HepG2 (cell line): ENCODE results near the gene CNNM1. TPM values are rescaled to one million over a fixed set of nuclear protein-coding genes. Genes with fewer than 3 reads are reported as not detected.
A peak's percentile ranks its signal among the peaks of the same experiment; 100 is the strongest.

Experiments
- ATAC-seq: fragments of 200-7000 bp; cut with Tn5 transposase; 3 replicates; pipeline ENCODE4 v1.9.1; 2020; ENCODE audit warnings: mild to moderate bottlenecking, moderate library complexity
- BruUV-seq: library from RNA; stranded (reverse); fragments of 400-500 nt; replicated peaks from 2 replicates; lab custom pipeline; 2021; lab: Mats Ljungman, UMichigan
- CTCF ChIA-PET: fragments of 300-600 bp; formaldehyde crosslinking; extraction: SDS; loops from one replicate; lab custom pipeline; 2021; ENCODE audit warnings: low total read pairs, inconsistent platforms, low intra/inter-chr PET ratio; lab: Yijun Ruan, JAX
- POLR2A ChIA-PET: fragments of 350-600 bp; sonication (Branson Sonifier 250); formaldehyde crosslinking; loops from one replicate; lab custom pipeline; 2020; ENCODE audit warnings: antibody characterized with exemption, inconsistent platforms; lab: Yijun Ruan, JAX
- DNase-seq: peaks from one replicate; pipeline ENCODE4 v3.0.0-alpha.2; 2015; ENCODE audit warnings: low spot score
- FAIRE-seq: peaks from 3 replicates; lab custom pipeline; 2011; peaks lifted over from hg19 to GRCh38; lab: Jason Lieb, UNC
- H2AFZ ChIP-seq: one replicate; pipeline ENCODE4 v1.6.1; 2011; ENCODE audit warnings: low read length, inconsistent platforms
- H3K27ac ChIP-seq: fragments of 300-600 bp; 3 replicates; pipeline ENCODE4 v1.8.0; 2011; ENCODE audit warnings: mixed run types, mild to moderate bottlenecking, mixed read lengths, low read length, inconsistent platforms; ENCODE audit not compliant: insufficient read depth; ENCODE audit errors: extremely low read length
- H3K27me3 ChIP-seq, 2 experiments: fragments of 200-600 bp in 1 of 2; 2 replicates in 1 of 2; 3 replicates in 1 of 2; pipeline versions ENCODE4 v1.6.0 to v1.8.0; 2011; ENCODE audit warnings: low read length in 2 of 2, mild to moderate bottlenecking in 2 of 2, moderate library complexity in 2 of 2, inconsistent platforms in 1 of 2; ENCODE audit not compliant: insufficient read depth in 2 of 2, control insufficient read depth in 1 of 2
- H3K36me3 ChIP-seq, 2 experiments: fragments of 200-600 bp in 1 of 2; replicated peaks in 1 of 2; 2 replicates in 1 of 2; 3 replicates in 1 of 2; pipeline versions ENCODE4 v1.5.1 to v1.8.0; 2011; ENCODE audit warnings: low read length in 2 of 2, inconsistent platforms in 1 of 2; ENCODE audit not compliant: insufficient read depth in 2 of 2, control insufficient read depth in 1 of 2
- H3K4me1 ChIP-seq: 2 replicates; pipeline ENCODE4 v1.5.1; 2012; ENCODE audit warnings: low read length, inconsistent platforms; ENCODE audit not compliant: insufficient read depth
- H3K4me2 ChIP-seq: 2 replicates; pipeline ENCODE4 v1.6.0; 2011; ENCODE audit warnings: low read depth, low read length, inconsistent platforms
- H3K4me3 ChIP-seq, 3 experiments: fragments of 200-600 bp in 1 of 3; sonication (generic), shearing (Covaris generic) in 1 of 3; replicated peaks in 1 of 3; 2 replicates each; pipeline ENCODE4 v1.5.1; 2011 to 2016; ENCODE audit warnings: low read length in 3 of 3, inconsistent platforms in 2 of 3, low read depth in 2 of 3, mild to moderate bottlenecking in 2 of 3, control low read depth in 1 of 3, mixed read lengths in 1 of 3; ENCODE audit not compliant: insufficient read depth in 1 of 3
- H3K79me2 ChIP-seq: one replicate; pipeline ENCODE4 v1.6.1; 2011; ENCODE audit warnings: low read length, inconsistent platforms; ENCODE audit not compliant: insufficient read depth
- H3K9ac ChIP-seq: 2 replicates; pipeline ENCODE4 v1.6.0; 2011; ENCODE audit warnings: mild to moderate bottlenecking, low read depth, low read length, inconsistent platforms; ENCODE audit not compliant: insufficient read depth
- H3K9me3 ChIP-seq: 2 replicates; pipeline ENCODE4 v1.5.1; 2012; ENCODE audit warnings: mild to moderate bottlenecking, low read length
- H4K20me1 ChIP-seq: 2 replicates; pipeline ENCODE4 v1.6.0; 2011; ENCODE audit warnings: inconsistent platforms, mild to moderate bottlenecking, low read length, moderate library complexity; ENCODE audit not compliant: insufficient read depth
- HINFP ChIP-seq: sonication (generic); formaldehyde crosslinking; IDR thresholded peaks from 2 replicates; pipeline ENCODE4 v1.4.0; 2020; ENCODE audit warnings: low read depth, mild to moderate bottlenecking, missing genetic modification reagents
- JUND ChIP-seq: sonication (generic); formaldehyde crosslinking; IDR thresholded peaks from 2 replicates; pipeline ENCODE4 v1.8.0; 2022; ENCODE audit warnings: mild to moderate bottlenecking, missing genetic modification reagents
- KLF12 ChIP-seq: sonication (generic); formaldehyde crosslinking; IDR thresholded peaks from 2 replicates; pipeline ENCODE4 v1.4.0; 2020; ENCODE audit warnings: missing genetic modification reagents, borderline replicate concordance
- PRPF4 ChIP-seq: fragments of 200-400 bp; formaldehyde crosslinking; IDR thresholded peaks from 2 replicates; pipeline ENCODE4 v1.6.1; 2016; ENCODE audit warnings: low read length, low read depth; ENCODE audit not compliant: poor library complexity, severe bottlenecking
- SMAD1 ChIP-seq: sonication (generic); formaldehyde crosslinking; IDR thresholded peaks from 2 replicates; pipeline ENCODE4 v1.4.0; 2020; ENCODE audit warnings: missing genetic modification reagents, low read depth, mild to moderate bottlenecking, borderline replicate concordance
- SOX13 ChIP-seq, 3 experiments: fragments of 450-650 bp in 1 of 3; sonication (generic) in 1 of 3; formaldehyde crosslinking in 1 of 3; IDR thresholded peaks in 2 of 3; conservative IDR thresholded peaks in 1 of 3; 2 replicates each; pipeline versions ENCODE4 v1.5.0 to v1.6.1; 2016 to 2020; ENCODE audit warnings: antibody characterized with exemption in 1 of 3, mild to moderate bottlenecking in 1 of 3, missing compliant biosample characterization in 1 of 3, missing genetic modification reagents in 1 of 3, moderate library complexity in 1 of 3
- SP1 ChIP-seq, 2 experiments: fragments of 450-650 bp in 1 of 2; sonication (generic) in 1 of 2; formaldehyde crosslinking in 1 of 2; IDR thresholded peaks; 2 replicates each; pipeline versions ENCODE4 v1.4.0 to v1.6.1; 2016 to 2020; ENCODE audit warnings: missing genetic modification reagents in 1 of 2
- TBX3 ChIP-seq: fragments of 450-650 bp; IDR thresholded peaks from 2 replicates; pipeline ENCODE4 v1.6.1; 2017; ENCODE audit warnings: antibody characterized with exemption, mild to moderate bottlenecking, inconsistent platforms, borderline replicate concordance
- TGIF2 ChIP-seq: IDR thresholded peaks from 2 replicates; pipeline ENCODE4 v1.6.1; 2016; ENCODE audit warnings: control low read depth, missing compliant biosample characterization
- ZMYM3 ChIP-seq: sonication (generic); formaldehyde crosslinking; IDR thresholded peaks from 2 replicates; pipeline ENCODE4 v1.5.1; 2020; ENCODE audit warnings: mild to moderate bottlenecking, missing genetic modification reagents
- ZNF143 ChIP-seq: sonication (generic); formaldehyde crosslinking; IDR thresholded peaks from 2 replicates; pipeline ENCODE4 v1.4.0; 2020; ENCODE audit warnings: missing genetic modification reagents
- ZNF484 ChIP-seq: sonication (generic); formaldehyde crosslinking; IDR thresholded peaks from 2 replicates; pipeline ENCODE4 v1.5.1; 2020; ENCODE audit warnings: mild to moderate bottlenecking, low read depth, missing genetic modification reagents, borderline replicate concordance
- ZNF572 ChIP-seq: sonication (generic); formaldehyde crosslinking; IDR thresholded peaks from 2 replicates; pipeline ENCODE4 v1.5.1; 2020; ENCODE audit warnings: mild to moderate bottlenecking, missing genetic modification reagents
- ZNF672 ChIP-seq: sonication (generic); formaldehyde crosslinking; IDR thresholded peaks from 2 replicates; pipeline ENCODE4 v1.8.1; 2022; ENCODE audit warnings: missing genetic modification reagents
- ZNF724P ChIP-seq: sonication (generic); formaldehyde crosslinking; IDR thresholded peaks from 2 replicates; pipeline ENCODE4 v1.8.0; 2022; ENCODE audit warnings: missing genetic modification reagents, borderline replicate concordance
- ZNF749 ChIP-seq: sonication (generic); formaldehyde crosslinking; IDR thresholded peaks from 2 replicates; pipeline ENCODE4 v1.8.0; 2022; ENCODE audit warnings: mild to moderate bottlenecking, missing genetic modification reagents, moderate library complexity, borderline replicate concordance
- WGBS: methylation state at CpG from one replicate; pipeline ENCODE4 v1.1.6; 2017; ENCODE audit warnings: low lambda C conversion rate; 5-methylcytosine and 5-hydroxymethylcytosine counted together
- in situ Hi-C: cut with HindIII; loops from 2 replicates; pipeline ENCODE4 v1.10.0; 2017; ENCODE audit warnings: low pct_unique_long_range_greater_than_20kb; ENCODE audit not compliant: extremely low pct_ligation_motif_present
- intact Hi-C: fragments of 100-400 bp; cut with micrococcal nuclease; formaldehyde crosslinking; loops from one replicate; pipeline ENCODE4 v1.10.0; 2022; ENCODE audit not compliant: unreplicated experiment
- polyA plus RNA-seq, 8 experiments: library from polyadenylated mRNA; depleted of rRNA in 3 of 8; stranded (reverse) in 7 of 8; unstranded in 1 of 8; fragments of >200 nt; fragmentation: Illumina TruSeq in 4 of 8; extraction: Trizol in 4 of 8; gene quantifications; 2 replicates each; pipeline versions ENCODE4 v1.2.1 to v1.2.3, GENCODE V29; 2011 to 2016; ENCODE audit warnings: low read depth in 4 of 8, missing spikeins in 1 of 8, mixed read lengths in 1 of 8; ENCODE audit not compliant: insufficient read depth in 1 of 8
- total RNA-seq, 5 experiments: library from RNA; depleted of rRNA; stranded (reverse); fragments of >200 nt; fragmentation: Illumina TruSeq; extraction: Trizol; gene quantifications; 2 replicates each; pipeline ENCODE4 v1.2.3, GENCODE V29; 2016; ENCODE audit warnings: low read depth in 1 of 5

CNNM1 gene
- total and polyA plus RNA-seq, 2 of the 13 experiments (the other 11 are each of a cell fraction or from before 2014, with no cell fraction given): 4.3 to 9.6 TPM

GRCh38 chr10:99432047-99432446 is 102.9 kb downstream of the CNNM1 start:
- TF ChIP-seq TBX3 (no peak), ZMYM3 (CRISPR knock-in tag) (0 out of 2 replicates have a peak, but pooled peaks have one; percentile 48)

GRCh38 chr10:99432881-99433280 is 103.7 kb downstream of the CNNM1 start:
- Histone ChIP-seq H3K27me3 (no peaks in the 10 kb centered on the region; a peak in 1 of 5 replicates), H4K20me1 (no peaks in the 10 kb centered on the region; the same call in 1 of the 2 replicates), H3K4me2 (0 out of 2 replicates have a peak overlapping the region, but pooled peaks have one; percentile 93), H2AFZ (no peak overlapping the region), H3K27ac (no peak overlapping the region), H3K9me3 (no peaks in the 10 kb centered on the region), H3K36me3 (no peaks in the 10 kb centered on the region; a peak in 1 of 5 replicates), H3K4me3 (no peak overlapping the region), H3K9ac (no peak overlapping the region), H3K4me1 (peaks cover 43% of the 10 kb centered on the region), H3K79me2 (peaks cover 39% of the 10 kb centered on the region)
- no peak for DNase-seq
- ChIA-PET POLR2A (no interaction called here), CTCF (interaction anchor here (3.2 kb wide), 1 partner anchor 41 kb away, joined by 19 read pairs; no protein-coding TSS in a partner anchor)
- no TSS peak for BruUV-seq
- no peak for ATAC-seq
- 88% methylated on average over 6 of the region's 6 CpGs for WGBS
- intact Hi-C loops (loop anchor here (1.0 kb wide), 1 partner anchor 41 kb away; no protein-coding TSS in a partner anchor), in situ Hi-C loops (loop anchor here (5.0 kb wide), 2 partner anchors 41 to 179 kb away; no protein-coding TSS in a partner anchor)
- no peak for FAIRE-seq
- TF ChIP-seq ZNF724P (CRISPR knock-in tag): no peak
- TF ChIP-seq TGIF2: no peak
- TF ChIP-seq SP1 (IDR thresholded peaks at IDR 0.05): no peak
- no peak for TF ChIP-seq SP1 (CRISPR knock-in tag; IDR thresholded peaks at IDR 0.05)
- TF ChIP-seq ZNF749 (CRISPR knock-in tag): no peak
- no peak for TF ChIP-seq HINFP (CRISPR knock-in tag)
- TF ChIP-seq ZNF672 (CRISPR knock-in tag): no peak
- no peak for TF ChIP-seq SOX13 (IDR thresholded peaks at IDR 0.05)
- TF ChIP-seq SOX13 (CRISPR knock-in tag; conservative IDR thresholded peaks at IDR 0.05 in 1 of 2, IDR thresholded peaks at IDR 0.05 in 1 of 2): no peak
- no peak for TF ChIP-seq ZNF572 (CRISPR knock-in tag)
- TF ChIP-seq JUND (CRISPR knock-in tag): no peak
- TF ChIP-seq ZNF143: no peak
- no peak for TF ChIP-seq SMAD1
- no peak for TF ChIP-seq ZNF484 (CRISPR knock-in tag)
- no peak for TF ChIP-seq PRPF4
- TF ChIP-seq KLF12 (CRISPR knock-in tag): no peak

More at GRCh38 chr10:99432047-99432446, 102.9 kb downstream of the CNNM1 start:
- Histone ChIP-seq H3K79me2 (peaks cover 44% of the 10 kb centered on the region), H3K4me3 (peak overlapping the region; percentile 76 to 91 (median 83); a peak in 5 of 6 replicates), H3K4me1 (peaks cover 49% of the 10 kb centered on the region), H3K27me3 (no peaks in the 10 kb centered on the region; a peak in 1 of 5 replicates), H3K9me3 (no peaks in the 10 kb centered on the region), H4K20me1 (no peaks in the 10 kb centered on the region; the same call in 1 of the 2 replicates), H3K4me2 (peak overlapping the region; percentile 93), H3K36me3 (peaks cover 2 to 4% of the 10 kb centered on the region in 2 experiments; a peak in 3 of 5 replicates), H3K27ac (no peak overlapping the region), H3K9ac (no peak overlapping the region; the same call in 1 of the 2 replicates), H2AFZ (no peak overlapping the region)
- POLR2A ChIA-PET: interaction anchor here (2.4 kb wide), 1 partner anchor 37 kb away, joined by 16 read pairs; no protein-coding TSS in a partner anchor
- FAIRE-seq (no peak), ATAC-seq (no peak), DNase-seq (no peak)
- no TSS peak for BruUV-seq
- in situ Hi-C loops (loop anchor here (5.0 kb wide), 2 partner anchors 40 to 180 kb away; no protein-coding TSS in a partner anchor), intact Hi-C loops (no loop called here)
- CTCF ChIA-PET: interaction anchor here (3.2 kb wide), 1 partner anchor 40 kb away, joined by 19 read pairs; no protein-coding TSS in a partner anchor
- WGBS: 94% methylated on average over 4 of the region's 4 CpGs
